Astrocyte (in vitro differentiated cells and primary cell): ENCODE measurements around the gene ELOVL2. TPM values are rescaled to one million over a fixed set of nuclear protein-coding genes. Genes with fewer than 3 reads are reported as not detected.
A peak's percentile ranks its signal among the peaks of the same experiment; 100 is the strongest.

Experiments used
- DNase-seq: peaks from one replicate; pipeline ENCODE4 v3.0.0-alpha.2; 2010; ENCODE audit warnings: low read depth
- FAIRE-seq: peaks from 2 replicates; lab custom pipeline; 2011; peaks lifted over from hg19 to GRCh38; lab: Jason Lieb, UNC
- H2AFZ ChIP-seq: 2 replicates; pipeline ENCODE4 v1.6.0; 2012; ENCODE audit warnings: low read depth, low read length, inconsistent platforms
- H3K27ac ChIP-seq: 2 replicates; pipeline ENCODE4 v1.5.1; 2011; ENCODE audit warnings: low read depth, low read length, inconsistent platforms
- H3K27me3 ChIP-seq: 2 replicates; pipeline ENCODE4 v1.6.0; 2011; ENCODE audit warnings: low read length, inconsistent platforms; ENCODE audit not compliant: insufficient read depth
- H3K36me3 ChIP-seq: 2 replicates; pipeline ENCODE4 v1.5.1; 2011; ENCODE audit warnings: low read length, inconsistent platforms; ENCODE audit not compliant: insufficient read depth
- H3K4me1 ChIP-seq: 2 replicates; pipeline ENCODE4 v1.5.1; 2011; ENCODE audit warnings: low read length, inconsistent platforms; ENCODE audit not compliant: insufficient read depth
- H3K4me2 ChIP-seq: 2 replicates; pipeline ENCODE4 v1.6.0; 2012; ENCODE audit warnings: low read length, inconsistent platforms
- H3K4me3 ChIP-seq: 2 replicates; pipeline ENCODE4 v1.5.1; 2011; ENCODE audit warnings: low read depth, mild to moderate bottlenecking, low read length, inconsistent platforms; ENCODE audit not compliant: insufficient read depth
- H3K79me2 ChIP-seq: 2 replicates; pipeline ENCODE4 v1.6.0; 2012; ENCODE audit warnings: mild to moderate bottlenecking, low read length, inconsistent platforms; ENCODE audit not compliant: insufficient read depth
- H3K9ac ChIP-seq: 2 replicates; pipeline ENCODE4 v1.6.0; 2012; ENCODE audit warnings: mild to moderate bottlenecking, low read length, inconsistent platforms
- H3K9me3 ChIP-seq: 2 replicates; pipeline ENCODE4 v1.5.1; 2012; ENCODE audit warnings: low read depth, mild to moderate bottlenecking, low read length, inconsistent platforms; ENCODE audit not compliant: insufficient read depth
- H4K20me1 ChIP-seq: 2 replicates; pipeline ENCODE4 v1.6.0; 2012; ENCODE audit warnings: low read length, inconsistent platforms; ENCODE audit not compliant: insufficient read depth
- H3K27ac Mint-ChIP-seq: one replicate; pipeline ENCODE4 v1.8.0; 2021; ENCODE audit warnings: mild to moderate bottlenecking, mixed read lengths; ENCODE audit not compliant: unreplicated experiment
- H3K27me3 Mint-ChIP-seq: one replicate; pipeline ENCODE4 v1.8.0; 2021; ENCODE audit warnings: low read depth, mixed read lengths; ENCODE audit not compliant: unreplicated experiment
- H3K36me3 Mint-ChIP-seq: one replicate; pipeline ENCODE4 v1.8.0; 2021; ENCODE audit warnings: low read depth, mixed read lengths; ENCODE audit not compliant: unreplicated experiment
- H3K4me1 Mint-ChIP-seq: one replicate; pipeline ENCODE4 v1.8.0; 2021; ENCODE audit warnings: low read depth, mixed read lengths; ENCODE audit not compliant: unreplicated experiment
- H3K4me3 Mint-ChIP-seq: one replicate; pipeline ENCODE4 v1.8.0; 2021; ENCODE audit warnings: mild to moderate bottlenecking, moderate library complexity, mixed read lengths; ENCODE audit not compliant: unreplicated experiment
- H3K9me3 Mint-ChIP-seq: one replicate; pipeline ENCODE4 v1.8.0; 2021; ENCODE audit warnings: mild to moderate bottlenecking, mixed read lengths; ENCODE audit not compliant: unreplicated experiment
- CTCF ChIP-seq: IDR thresholded peaks from 2 replicates; pipeline ENCODE4 v1.5.1; 2011; ENCODE audit warnings: low read depth, mild to moderate bottlenecking, inconsistent platforms, low read length, moderate library complexity; ENCODE audit not compliant: insufficient read depth
- EZH2 ChIP-seq: IDR thresholded peaks from 2 replicates; pipeline ENCODE4 v1.6.1; 2012; ENCODE audit warnings: mild to moderate bottlenecking, low read length, inconsistent platforms; ENCODE audit not compliant: insufficient read depth
- total RNA-seq: library from RNA; stranded (reverse); gene quantifications from 2 replicates; pipeline ENCODE4 v1.2.1, GENCODE V29; 2021

ELOVL2 gene
- total RNA-seq, 1 donor from 2014 or later, result 5.7 TPM

- DNase-seq, result peak; percentile 75
- Histone ChIP-seq H3K4me2 (peak overlapping the region; percentile 40), H3K36me3 (no peaks in the 10 kb centered on the region), H3K27me3 (peaks cover 4% of the 10 kb centered on the region), H3K9me3 (no peaks in the 10 kb centered on the region), H3K79me2 (no peaks in the 10 kb centered on the region), H3K27ac (no peak overlapping the region), H3K4me3 (no peak overlapping the region), H4K20me1 (no peaks in the 10 kb centered on the region), H3K9ac (no peak overlapping the region), H2AFZ (no peak overlapping the region), H3K4me1 (peaks cover 4% of the 10 kb centered on the region)
- TF ChIP-seq CTCF (no peak), EZH2 (no peak)
- H3K9me3 Mint-ChIP-seq, result peaks cover 3% of the 10 kb centered on the region
- H3K4me3 Mint-ChIP-seq, result no peak overlapping the region
- no peaks in the 10 kb centered on the region for H3K27me3 Mint-ChIP-seq
- H3K36me3 Mint-ChIP-seq, result peaks cover 2% of the 10 kb centered on the region
- peaks cover 5% of the 10 kb centered on the region for H3K4me1 Mint-ChIP-seq
- H3K27ac Mint-ChIP-seq, result no peak overlapping the region
- no peak for FAIRE-seq
These were observed 44.1 kb downstream of the ELOVL2 start for GRCh38 chr6:10999994-11000393.

GRCh38 chr6:10995114-10995707 is 48.9 kb downstream of the ELOVL2 start:
- H3K4me3 Mint-ChIP-seq, result no peak overlapping the region
- no peaks in the 10 kb centered on the region for H4K20me1 ChIP-seq
- no peaks in the 10 kb centered on the region for H3K27me3 ChIP-seq
- H3K4me1 ChIP-seq, result peaks cover 4% of the 10 kb centered on the region
- no peak overlapping the region for H3K4me3 ChIP-seq
- FAIRE-seq (no peak), DNase-seq (no peak)
- H2AFZ ChIP-seq, result no peak overlapping the region
- H3K27me3 Mint-ChIP-seq, result no peaks in the 10 kb centered on the region
- peaks cover 2% of the 10 kb centered on the region for H3K36me3 Mint-ChIP-seq
- H3K9me3 Mint-ChIP-seq, result peaks cover 3% of the 10 kb centered on the region
- no peaks in the 10 kb centered on the region for H3K79me2 ChIP-seq
- no peaks in the 10 kb centered on the region for H3K36me3 ChIP-seq
- H3K4me1 Mint-ChIP-seq, result peaks cover 5% of the 10 kb centered on the region
- no peak overlapping the region for H3K27ac Mint-ChIP-seq
- TF ChIP-seq CTCF (no peak), EZH2 (no peak)
- no peak overlapping the region for H3K27ac ChIP-seq
- H3K9ac ChIP-seq, result no peak overlapping the region
- no peak overlapping the region for H3K4me2 ChIP-seq
- H3K9me3 ChIP-seq, result no peaks in the 10 kb centered on the region

GRCh38 chr6:10993896-10994295 is 50.2 kb downstream of the ELOVL2 start:
- no peak overlapping the region for H3K4me2 ChIP-seq
- Mint-ChIP-seq H3K27ac (no peak overlapping the region), H3K27me3 (no peaks in the 10 kb centered on the region), H3K36me3 (peaks cover 2% of the 10 kb centered on the region), H3K9me3 (peaks cover 3% of the 10 kb centered on the region), H3K4me3 (no peak overlapping the region), H3K4me1 (no peaks in the 10 kb centered on the region)
- DNase-seq (no peak), FAIRE-seq (no peak)
- no peaks in the 10 kb centered on the region for H3K79me2 ChIP-seq
- H3K9ac ChIP-seq, result no peak overlapping the region
- H3K4me1 ChIP-seq, result no peaks in the 10 kb centered on the region
- H3K27ac ChIP-seq, result no peak overlapping the region
- no peak overlapping the region for H2AFZ ChIP-seq
- TF ChIP-seq CTCF, result no peak
- TF ChIP-seq EZH2, result no peak
- no peaks in the 10 kb centered on the region for H3K9me3 ChIP-seq
- no peaks in the 10 kb centered on the region for H4K20me1 ChIP-seq
- no peaks in the 10 kb centered on the region for H3K36me3 ChIP-seq
- no peak overlapping the region for H3K4me3 ChIP-seq
- H3K27me3 ChIP-seq, result no peaks in the 10 kb centered on the region
